ENCODE results near the gene RPS6KL1. TPM values are rescaled to one million over a fixed set of nuclear protein-coding genes. Genes with fewer than 3 reads are reported as not detected.

The RPS6KL1 gene
- total RNA-seq, 1 experiment from 2014 or later, result 4.2 TPM

DNA sequence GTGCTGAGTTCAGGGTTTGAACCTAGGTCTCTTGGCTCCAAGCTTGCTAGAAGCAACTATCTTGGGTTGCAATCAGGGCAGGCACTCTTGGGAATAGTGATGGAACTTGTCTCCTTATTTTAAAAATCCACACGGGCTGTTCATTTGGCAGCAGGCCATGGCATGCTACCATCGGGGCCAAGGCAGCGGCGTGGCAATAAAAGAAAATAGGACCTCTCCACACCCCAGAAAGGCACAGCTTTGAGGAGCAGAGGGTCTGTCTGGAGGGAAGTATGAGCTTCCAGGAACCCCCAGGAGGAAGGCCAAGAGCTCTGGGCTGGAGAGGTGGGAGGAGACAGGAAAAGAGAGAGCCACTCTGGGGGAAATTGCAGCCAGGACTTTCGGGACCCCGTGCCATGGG is 15.3 kb downstream of the RPS6KL1 start:
- intact Hi-C loops (cut with micrococcal nuclease; ENCODE audit: unreplicated experiment), result loop anchor here (5.0 kb wide), 2 partner anchors 545 to 580 kb away; no protein-coding TSS in a partner anchor
- no peaks in the 10 kb centered on the region for H3K36me3 ChIP-seq (ENCODE audit: low read depth)
- TF ChIP-seq, protein P1, sequence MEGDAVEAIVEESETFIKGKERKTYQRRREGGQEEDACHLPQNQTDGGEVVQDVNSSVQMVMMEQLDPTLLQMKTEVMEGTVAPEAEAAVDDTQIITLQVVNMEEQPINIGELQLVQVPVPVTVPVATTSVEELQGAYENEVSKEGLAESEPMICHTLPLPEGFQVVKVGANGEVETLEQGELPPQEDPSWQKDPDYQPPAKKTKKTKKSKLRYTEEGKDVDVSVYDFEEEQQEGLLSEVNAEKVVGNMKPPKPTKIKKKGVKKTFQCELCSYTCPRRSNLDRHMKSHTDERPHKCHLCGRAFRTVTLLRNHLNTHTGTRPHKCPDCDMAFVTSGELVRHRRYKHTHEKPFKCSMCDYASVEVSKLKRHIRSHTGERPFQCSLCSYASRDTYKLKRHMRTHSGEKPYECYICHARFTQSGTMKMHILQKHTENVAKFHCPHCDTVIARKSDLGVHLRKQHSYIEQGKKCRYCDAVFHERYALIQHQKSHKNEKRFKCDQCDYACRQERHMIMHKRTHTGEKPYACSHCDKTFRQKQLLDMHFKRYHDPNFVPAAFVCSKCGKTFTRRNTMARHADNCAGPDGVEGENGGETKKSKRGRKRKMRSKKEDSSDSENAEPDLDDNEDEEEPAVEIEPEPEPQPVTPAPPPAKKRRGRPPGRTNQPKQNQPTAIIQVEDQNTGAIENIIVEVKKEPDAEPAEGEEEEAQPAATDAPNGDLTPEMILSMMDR (conservative IDR thresholded peaks at IDR 0.05), result no peak
- no peak for TF ChIP-seq EZH2 (IDR thresholded peaks at IDR 0.05; ENCODE audit: low read depth)
- H2AFZ ChIP-seq, result no peak overlapping the region
- no TSS peak for BruUV-seq (replicated peaks)
- H3K9me2 ChIP-seq (ENCODE audit: insufficient read depth), result no peaks in the 10 kb centered on the region
- no peak overlapping the region for H3K4me2 ChIP-seq
- H3K79me2 ChIP-seq (ENCODE audit: low read depth), result no peaks in the 10 kb centered on the region
- no peaks in the 10 kb centered on the region for H3K27me3 ChIP-seq (ENCODE audit: insufficient read depth, low read depth)
- no peak overlapping the region for H3K27ac ChIP-seq
- POLR2A ChIA-PET (ENCODE audit: unreplicated experiment), result interaction anchor here (1.2 kb wide), 1 partner anchor 13 kb away, joined by 6 read pairs; no protein-coding TSS in a partner anchor
- CTCF ChIA-PET, result interaction anchor here (0.7 to 7.6 kb wide), 5 partner anchors 15 to 633 kb away, joined by 3 to 128 read pairs (median 3); partner anchors contain the start of gene RPS6KL1
- DNase-seq, result no peak
- H3K4me1 ChIP-seq (replicated peaks; ENCODE audit: insufficient read depth), result peaks cover 8% of the 10 kb centered on the region
- H3K4me3 ChIP-seq, result no peak overlapping the region
- H3F3A ChIP-seq (ENCODE audit: insufficient read depth, low read depth), result peaks cover 20% of the 10 kb centered on the region
- H4K20me1 ChIP-seq (ENCODE audit: insufficient read depth), result no peaks in the 10 kb centered on the region
- no peaks in the 10 kb centered on the region for H3K9me3 ChIP-seq (ENCODE audit: insufficient read depth, low read depth)

DNA sequence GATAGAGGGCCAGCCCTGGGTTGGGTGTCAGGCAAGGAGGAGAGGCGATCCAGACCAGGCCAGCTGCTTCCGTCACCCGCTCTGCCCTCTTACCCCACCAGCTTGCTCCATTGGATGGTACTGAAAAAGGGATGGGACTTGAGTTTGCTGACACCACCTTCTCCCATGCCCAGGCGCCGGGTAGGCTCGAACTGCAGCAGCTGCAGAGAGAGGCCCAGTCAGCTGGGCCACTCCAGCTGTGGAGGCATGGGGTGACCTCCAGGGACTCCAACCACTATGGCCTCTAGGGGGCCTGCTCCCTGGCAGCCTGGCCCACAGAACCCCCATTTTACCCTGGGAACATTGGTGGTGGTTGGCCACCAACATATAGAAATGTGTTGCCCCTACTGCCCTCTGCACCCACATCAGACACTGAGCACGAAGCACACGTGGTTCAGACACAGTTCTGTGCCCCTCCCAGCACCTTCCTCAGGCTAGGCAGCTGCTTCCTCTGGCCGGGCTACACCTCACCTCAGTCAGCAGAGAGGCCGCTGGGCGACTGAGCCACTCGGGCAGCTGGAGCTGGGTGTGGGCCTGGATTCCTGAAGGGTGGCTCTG is 16.0 kb downstream of the RPS6KL1 start:
- no peaks in the 10 kb centered on the region for H3K79me2 ChIP-seq (ENCODE audit: low read depth)
- no peaks in the 10 kb centered on the region for H3K27me3 ChIP-seq (ENCODE audit: insufficient read depth, low read depth)
- no peak overlapping the region for H2AFZ ChIP-seq
- H3F3A ChIP-seq (ENCODE audit: insufficient read depth, low read depth), result peaks cover 20% of the 10 kb centered on the region
- no peak overlapping the region for H3K4me3 ChIP-seq
- ChIA-PET POLR2A (ENCODE audit: unreplicated experiment) (no interaction called here), CTCF (interaction anchor here (1.0 to 7.6 kb wide), 3 partner anchors 29 to 46 kb away, joined by 3 to 128 read pairs (median 6); partner anchors contain the start of gene PROX2)
- no peaks in the 10 kb centered on the region for H4K20me1 ChIP-seq (ENCODE audit: insufficient read depth)
- H3K9me3 ChIP-seq (ENCODE audit: insufficient read depth, low read depth), result no peaks in the 10 kb centered on the region
- DNase-seq, result no peak
- H3K4me1 ChIP-seq (replicated peaks; ENCODE audit: insufficient read depth), result peaks cover 7% of the 10 kb centered on the region
- H3K36me3 ChIP-seq (ENCODE audit: low read depth), result no peaks in the 10 kb centered on the region; the same call in 1 of the 2 replicates
- H3K9me2 ChIP-seq (ENCODE audit: insufficient read depth), result no peaks in the 10 kb centered on the region
- intact Hi-C loops (cut with micrococcal nuclease; ENCODE audit: unreplicated experiment), result loop anchor here (5.0 kb wide), 2 partner anchors 545 to 580 kb away; no protein-coding TSS in a partner anchor
- no TSS peak for BruUV-seq (replicated peaks)
- no peak overlapping the region for H3K27ac ChIP-seq
- H3K4me2 ChIP-seq, result no peak overlapping the region
- TF ChIP-seq, protein P1 (conservative IDR thresholded peaks at IDR 0.05), result peak; percentile 41; the same call in 1 of the 2 replicates
- no peak for TF ChIP-seq EZH2 (IDR thresholded peaks at IDR 0.05; ENCODE audit: low read depth)

DNA sequence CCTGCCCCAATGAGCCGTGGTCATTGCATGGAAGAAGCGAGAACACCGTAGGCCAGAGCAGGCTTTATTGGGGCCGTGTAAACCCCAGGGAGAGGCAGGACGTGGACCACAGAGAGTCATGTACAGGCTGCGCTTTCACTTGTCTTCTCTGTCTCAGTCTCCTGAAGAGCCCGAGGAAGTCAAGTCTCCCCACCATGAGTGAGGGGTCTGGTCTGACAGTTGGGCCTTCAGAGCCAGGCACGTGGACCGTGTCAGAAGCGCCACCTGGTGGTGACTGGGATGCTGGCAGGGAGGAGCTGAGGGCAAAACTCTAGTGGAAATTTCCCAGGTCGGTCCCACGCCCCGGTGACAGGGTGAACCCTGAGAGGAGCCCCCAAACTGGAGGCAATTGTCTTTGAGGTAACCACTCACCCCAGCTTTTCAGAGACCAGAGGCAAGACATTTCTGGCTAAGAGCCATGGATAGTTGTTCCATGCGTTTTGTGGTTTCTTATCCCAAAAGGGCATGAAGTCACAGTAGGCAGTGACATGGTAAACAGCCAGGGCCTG is 17.4 kb downstream of the RPS6KL1 start:
- Histone ChIP-seq H3K27ac (no peak overlapping the region), H3K9me3 (ENCODE audit: insufficient read depth, low read depth) (no peaks in the 10 kb centered on the region), H3K4me2 (no peak overlapping the region), H4K20me1 (ENCODE audit: insufficient read depth) (peaks cover 7% of the 10 kb centered on the region; the same call in 1 of the 2 replicates), H3K27me3 (ENCODE audit: insufficient read depth, low read depth) (no peaks in the 10 kb centered on the region), H3K9me2 (ENCODE audit: insufficient read depth) (no peaks in the 10 kb centered on the region), H3K4me1 (replicated peaks; ENCODE audit: insufficient read depth) (no peaks in the 10 kb centered on the region), H3F3A (ENCODE audit: insufficient read depth, low read depth) (peaks cover 20% of the 10 kb centered on the region), H2AFZ (no peak overlapping the region), H3K36me3 (ENCODE audit: low read depth) (peaks cover 13% of the 10 kb centered on the region), H3K79me2 (ENCODE audit: low read depth) (no peaks in the 10 kb centered on the region), H3K4me3 (no peak overlapping the region)
- ChIA-PET POLR2A (ENCODE audit: unreplicated experiment) (interaction anchor here (0.5 to 0.6 kb wide), 3 partner anchors 24 to 347 kb away, joined by 3 to 7 read pairs (median 5); partner anchors contain the start of gene DLST), CTCF (interaction anchor here (0.6 to 7.6 kb wide), 27 partner anchors 12 to 630 kb away, joined by 3 to 128 read pairs (median 5); partner anchors contain the start of genes ABCD4, ACYP1, PROX2 and RPS6KL1)
- peak in 1 of 2 experiments; percentile 78 for DNase-seq
- intact Hi-C loops (cut with micrococcal nuclease; ENCODE audit: unreplicated experiment), result loop anchor here (1.0 to 5.0 kb wide), 4 partner anchors 44 to 578 kb away; no protein-coding TSS in a partner anchor
- TF ChIP-seq, protein P1 (conservative IDR thresholded peaks at IDR 0.05), result peak; percentile 100
- no peak for TF ChIP-seq EZH2 (IDR thresholded peaks at IDR 0.05; ENCODE audit: low read depth)
- no TSS peak for BruUV-seq (replicated peaks)

Measured in PC-9 (cell line).